CD4-positive, alpha-beta T cell treated with Interleukin-2 at 100 ng/mL for 4 hours (primary cell): Measurements from ENCODE around the gene SGPP2.
"Not testable (repeated sequence)": the region's sequence is repeated elsewhere in the genome, so short reads cannot be mapped to it uniquely, and the experiment has no call there.

Experiments used
- DNase-seq: peaks from one replicate; pipeline ENCODE4 v3.0.0-alpha.2; 2020; ENCODE audit warnings: low spot score

Gene SGPP2

GRCh38 chr2:222427646-222428301 is 3.4 kb downstream of the SGPP2 start:
- DNase-seq = peak; percentile 4

- DNase-seq = no peak
These were observed 5.7 kb downstream of the SGPP2 start for GRCh38 chr2:222430071-222430470.

GRCh38 chr2:222430681-222431080 is 6.3 kb downstream of the SGPP2 start:
- DNase-seq = no peak

GRCh38 chr2:222431869-222432268 is 7.5 kb downstream of the SGPP2 start:
- DNase-seq = no peak

GRCh38 chr2:222433332-222434173 is 9.2 kb downstream of the SGPP2 start:
- no peak for DNase-seq

GRCh38 chr2:222434204-222434603 is 9.9 kb downstream of the SGPP2 start:
- DNase-seq = no peak

GRCh38 chr2:222435400-222436039 is 11.2 kb downstream of the SGPP2 start:
- DNase-seq = not testable (repeated sequence)

GRCh38 chr2:222436040-222436413 is 11.7 kb downstream of the SGPP2 start:
- DNase-seq = no peak

- DNase-seq = no peak
These were observed 15.3 kb downstream of the SGPP2 start for GRCh38 chr2:222439692-222440091.

GRCh38 chr2:222440673-222441422 is 16.5 kb downstream of the SGPP2 start:
- DNase-seq = no peak

GRCh38 chr2:222442665-222443064 is 18.3 kb downstream of the SGPP2 start:
- no peak for DNase-seq

- no peak for DNase-seq
These were observed 20.9 kb downstream of the SGPP2 start for GRCh38 chr2:222445227-222445626.

- DNase-seq = no peak
These were observed 22.8 kb downstream of the SGPP2 start for GRCh38 chr2:222447131-222447530.

- DNase-seq = no peak
These were observed 24.4 kb downstream of the SGPP2 start for GRCh38 chr2:222448748-222449181.

GRCh38 chr2:222450021-222450420 is 25.7 kb downstream of the SGPP2 start:
- no peak for DNase-seq

GRCh38 chr2:222451224-222451674 is 26.9 kb downstream of the SGPP2 start:
- DNase-seq = no peak

GRCh38 chr2:222452422-222452950 is 28.1 kb downstream of the SGPP2 start:
- DNase-seq = no peak

GRCh38 chr2:222456479-222457077 is 32.2 kb downstream of the SGPP2 start:
- DNase-seq = no peak

GRCh38 chr2:222459983-222460382 is 35.6 kb downstream of the SGPP2 start:
- DNase-seq = no peak

- DNase-seq = no peak
These were observed 41.4 kb downstream of the SGPP2 start for GRCh38 chr2:222465746-222466145.

- no peak for DNase-seq
These were observed 44.0 kb downstream of the SGPP2 start for GRCh38 chr2:222468346-222468745.
